ENCODE results near the gene CD44. TPM values are rescaled to one million over a fixed set of nuclear protein-coding genes. Genes with fewer than 3 reads are reported as not detected.

The CD44 gene
- total RNA-seq, 1 experiment from 2014 or later, result 15.9 TPM

DNA sequence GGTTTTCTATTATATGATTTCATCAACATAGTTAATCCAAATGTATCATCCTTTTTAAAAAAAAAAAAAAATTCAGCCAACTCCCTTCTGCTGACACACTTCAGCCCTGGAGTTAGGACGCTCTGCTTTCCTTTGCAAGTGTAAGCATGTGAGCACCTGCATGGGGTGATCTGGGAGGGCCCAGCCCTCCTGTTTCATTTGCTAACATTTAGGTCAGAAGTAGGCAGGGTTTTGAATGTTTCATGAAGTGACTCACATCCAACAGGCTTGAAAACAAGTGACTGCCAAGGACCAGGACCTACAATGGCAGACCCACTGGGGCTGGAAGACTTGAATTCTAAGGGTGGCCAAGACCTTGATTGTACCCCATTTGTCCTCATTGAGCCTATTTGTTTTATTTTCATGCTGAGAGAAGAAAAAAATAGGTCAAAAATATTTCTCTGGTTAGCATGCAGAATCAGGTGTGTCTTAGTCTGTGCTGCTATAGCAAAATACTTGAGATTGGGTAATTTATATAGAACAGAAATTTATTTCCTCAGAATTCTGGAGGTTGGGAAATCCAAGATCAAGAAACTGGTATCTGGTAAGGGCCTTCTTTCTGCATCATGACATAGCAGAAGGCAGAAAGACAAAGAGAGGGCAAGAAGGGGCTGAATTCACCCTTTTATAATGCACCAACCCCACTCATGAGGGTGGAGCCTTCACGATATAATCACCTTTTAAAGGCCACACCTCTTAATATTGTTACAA is 137.6 kb downstream of the CD44 start:
- TF ChIP-seq, protein P1, sequence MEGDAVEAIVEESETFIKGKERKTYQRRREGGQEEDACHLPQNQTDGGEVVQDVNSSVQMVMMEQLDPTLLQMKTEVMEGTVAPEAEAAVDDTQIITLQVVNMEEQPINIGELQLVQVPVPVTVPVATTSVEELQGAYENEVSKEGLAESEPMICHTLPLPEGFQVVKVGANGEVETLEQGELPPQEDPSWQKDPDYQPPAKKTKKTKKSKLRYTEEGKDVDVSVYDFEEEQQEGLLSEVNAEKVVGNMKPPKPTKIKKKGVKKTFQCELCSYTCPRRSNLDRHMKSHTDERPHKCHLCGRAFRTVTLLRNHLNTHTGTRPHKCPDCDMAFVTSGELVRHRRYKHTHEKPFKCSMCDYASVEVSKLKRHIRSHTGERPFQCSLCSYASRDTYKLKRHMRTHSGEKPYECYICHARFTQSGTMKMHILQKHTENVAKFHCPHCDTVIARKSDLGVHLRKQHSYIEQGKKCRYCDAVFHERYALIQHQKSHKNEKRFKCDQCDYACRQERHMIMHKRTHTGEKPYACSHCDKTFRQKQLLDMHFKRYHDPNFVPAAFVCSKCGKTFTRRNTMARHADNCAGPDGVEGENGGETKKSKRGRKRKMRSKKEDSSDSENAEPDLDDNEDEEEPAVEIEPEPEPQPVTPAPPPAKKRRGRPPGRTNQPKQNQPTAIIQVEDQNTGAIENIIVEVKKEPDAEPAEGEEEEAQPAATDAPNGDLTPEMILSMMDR (conservative IDR thresholded peaks at IDR 0.05; ENCODE audit: low read depth, low read length), result no peak
- no peak for TF ChIP-seq EZH2 (IDR thresholded peaks at IDR 0.05; ENCODE audit: borderline replicate concordance, low read depth, low read length, poor library complexity, severe bottlenecking)
- no peak overlapping the region for H3K27ac ChIP-seq (ENCODE audit: low read depth, low read length, poor library complexity, severe bottlenecking)
- POLR2A ChIA-PET (ENCODE audit: low non-redundant PET), result no interaction called here
- H3K27me3 ChIP-seq (replicated peaks; ENCODE audit: insufficient read depth, low read depth, low read length, poor library complexity), result peaks cover 20% of the 10 kb centered on the region
- CTCF ChIA-PET, result no interaction called here
- no TSS peak for BruUV-seq (replicated peaks)
- intact Hi-C loops (cut with micrococcal nuclease; ENCODE audit: unreplicated experiment), result no loop called here
- H3K4me3 ChIP-seq (ENCODE audit: low read depth, low read length, poor library complexity, severe bottlenecking), result no peak overlapping the region
- H3K4me1 ChIP-seq (ENCODE audit: insufficient read depth, low read length, poor library complexity, severe bottlenecking), result peaks cover 11% of the 10 kb centered on the region
- no peak for DNase-seq (ENCODE audit: low spot score)
- H3K9me3 ChIP-seq (ENCODE audit: low read depth, low read length, poor library complexity, severe bottlenecking), result no peaks in the 10 kb centered on the region
- H3K36me3 ChIP-seq (ENCODE audit: insufficient read depth, low read length, poor library complexity, severe bottlenecking), result no peaks in the 10 kb centered on the region

DNA sequence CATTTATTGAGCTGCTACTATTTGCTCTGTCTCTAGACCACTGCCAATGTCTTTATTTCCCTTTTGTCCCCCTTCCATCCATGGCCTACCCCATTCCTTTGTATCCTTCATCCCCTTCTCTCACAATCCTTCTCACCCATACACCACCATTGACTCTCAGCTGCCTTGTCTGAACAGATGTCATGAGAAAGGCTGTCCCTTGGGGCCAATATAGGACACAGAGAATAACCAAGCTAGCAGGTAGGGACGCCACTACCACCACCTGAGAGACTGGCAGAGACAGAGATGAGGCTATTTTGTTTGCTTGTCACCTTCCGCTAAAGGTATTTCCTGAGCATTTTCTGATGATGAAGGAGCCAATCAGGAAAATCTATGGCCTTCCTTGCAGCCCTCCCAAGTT is 138.9 kb downstream of the CD44 start:
- H3K9me3 ChIP-seq (ENCODE audit: low read depth, low read length, poor library complexity, severe bottlenecking), result no peaks in the 10 kb centered on the region
- no peak for TF ChIP-seq EZH2 (IDR thresholded peaks at IDR 0.05; ENCODE audit: borderline replicate concordance, low read depth, low read length, poor library complexity, severe bottlenecking)
- TF ChIP-seq, protein P1 (conservative IDR thresholded peaks at IDR 0.05; ENCODE audit: low read depth, low read length), result no peak
- ChIA-PET POLR2A (ENCODE audit: low non-redundant PET) (no interaction called here), CTCF (no interaction called here)
- H3K4me3 ChIP-seq (ENCODE audit: low read depth, low read length, poor library complexity, severe bottlenecking), result no peak overlapping the region
- peaks cover 18% of the 10 kb centered on the region for H3K27me3 ChIP-seq (replicated peaks; ENCODE audit: insufficient read depth, low read depth, low read length, poor library complexity)
- H3K36me3 ChIP-seq (ENCODE audit: insufficient read depth, low read length, poor library complexity, severe bottlenecking), result no peaks in the 10 kb centered on the region
- BruUV-seq (replicated peaks), result no TSS peak
- no peak for DNase-seq (ENCODE audit: low spot score)
- intact Hi-C loops (cut with micrococcal nuclease; ENCODE audit: unreplicated experiment), result no loop called here
- H3K27ac ChIP-seq (ENCODE audit: low read depth, low read length, poor library complexity, severe bottlenecking), result no peak overlapping the region
- H3K4me1 ChIP-seq (ENCODE audit: insufficient read depth, low read length, poor library complexity, severe bottlenecking), result peaks cover 11% of the 10 kb centered on the region

DNA sequence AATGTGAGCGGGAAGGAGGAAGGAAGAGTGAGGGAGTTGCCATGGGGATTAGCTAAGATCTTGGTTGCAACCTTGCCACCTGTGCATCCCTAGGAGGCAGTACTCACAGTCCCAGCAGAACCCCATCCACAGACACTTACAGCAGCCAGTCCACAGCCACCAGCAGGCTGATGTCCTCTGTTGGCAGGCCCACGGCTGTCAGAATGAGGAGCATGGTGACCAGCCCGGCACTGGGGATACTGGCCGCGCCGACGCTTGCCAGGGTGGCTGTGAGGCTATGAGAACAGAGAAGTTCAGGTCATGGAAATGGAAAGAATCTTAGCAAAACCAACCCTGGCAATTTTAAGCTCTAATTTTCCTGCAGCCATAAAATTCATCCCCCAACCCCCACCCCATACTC is 141.8 kb downstream of the CD44 start:
- BruUV-seq (replicated peaks), result no TSS peak
- Histone ChIP-seq H3K27me3 (replicated peaks; ENCODE audit: insufficient read depth, low read depth, low read length, poor library complexity) (no peaks in the 10 kb centered on the region), H3K4me3 (ENCODE audit: low read depth, low read length, poor library complexity, severe bottlenecking) (no peak overlapping the region), H3K4me1 (ENCODE audit: insufficient read depth, low read length, poor library complexity, severe bottlenecking) (peaks cover 4% of the 10 kb centered on the region), H3K9me3 (ENCODE audit: low read depth, low read length, poor library complexity, severe bottlenecking) (no peaks in the 10 kb centered on the region), H3K36me3 (ENCODE audit: insufficient read depth, low read length, poor library complexity, severe bottlenecking) (no peaks in the 10 kb centered on the region), H3K27ac (ENCODE audit: low read depth, low read length, poor library complexity, severe bottlenecking) (no peak overlapping the region)
- TF ChIP-seq, protein P1 (conservative IDR thresholded peaks at IDR 0.05; ENCODE audit: low read depth, low read length), result no peak
- no peak for TF ChIP-seq EZH2 (IDR thresholded peaks at IDR 0.05; ENCODE audit: borderline replicate concordance, low read depth, low read length, poor library complexity, severe bottlenecking)
- DNase-seq (ENCODE audit: low spot score), result no peak
- intact Hi-C loops (cut with micrococcal nuclease; ENCODE audit: unreplicated experiment), result no loop called here
- ChIA-PET POLR2A (ENCODE audit: low non-redundant PET) (no interaction called here), CTCF (no interaction called here)

Data from A673 (cell line).